ENCODE measurements around the gene TWIST2. TPM values are rescaled to one million over a fixed set of nuclear protein-coding genes. Genes with fewer than 3 reads are reported as not detected.

Gene TWIST2
- total RNA-seq, 6 donors from 2014 or later = 10.5 to 29.3 (median 23.4) TPM

DNA sequence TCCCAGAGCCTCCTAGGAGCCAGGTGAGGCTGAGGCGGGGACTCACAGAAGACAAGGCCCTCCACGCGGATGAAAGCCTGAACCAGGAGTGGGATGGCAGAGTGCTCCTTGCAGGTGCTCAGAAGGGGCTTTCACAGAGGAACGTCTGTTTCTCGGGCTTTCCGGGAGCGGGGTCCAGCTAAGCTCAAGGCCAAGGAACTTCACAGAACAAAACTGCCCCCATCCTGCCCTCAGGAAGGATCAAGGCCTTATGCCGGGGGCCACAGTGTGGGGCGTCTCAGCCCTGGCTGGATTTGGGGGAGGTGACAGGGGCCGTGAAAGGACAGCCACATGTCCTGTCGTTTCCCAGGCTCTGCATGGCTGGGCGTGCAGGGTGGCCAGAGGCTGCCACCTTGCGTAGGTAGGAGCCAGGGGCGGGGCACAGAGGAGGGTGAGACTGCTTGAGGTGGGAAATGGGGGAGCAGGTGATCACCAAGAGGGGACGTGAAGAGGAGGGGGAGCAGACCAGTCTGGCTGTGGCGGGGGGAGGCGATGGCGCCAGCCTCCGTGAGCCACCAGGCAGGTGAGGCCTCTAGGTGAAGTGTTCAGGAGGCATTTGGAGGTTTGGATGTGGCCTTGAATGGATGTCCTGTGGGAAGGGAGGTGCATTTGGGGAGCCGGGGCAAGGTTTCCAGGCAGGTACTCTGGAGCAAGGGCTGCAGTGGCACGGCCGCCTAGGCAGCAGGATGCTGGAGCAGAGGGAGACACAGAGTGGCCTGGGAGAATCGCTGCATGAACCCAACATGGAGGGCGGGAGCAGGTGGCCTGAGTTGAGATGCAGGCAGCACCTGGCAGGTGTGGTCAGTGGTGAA is 79.1 kb downstream of the TWIST2 start:
- DNase-seq = peak; percentile 15 to 63
- Histone ChIP-seq H3K36me3 (no peaks in the 10 kb centered on the region), H3K27me3 (no peaks in the 10 kb centered on the region), H3K4me3 (no peak overlapping the region), H3K4me1 (no peaks in the 10 kb centered on the region), H3K9me3 (no peaks in the 10 kb centered on the region), H3K27ac (no peak overlapping the region)
- TF ChIP-seq POLR2A (IDR thresholded peaks at IDR 0.05) = no peak
- TF ChIP-seq POLR2AphosphoS5 (IDR thresholded peaks at IDR 0.05) = no peak
- TF ChIP-seq EP300 (IDR thresholded peaks at IDR 0.05) = no peak
- TF ChIP-seq, protein P1, sequence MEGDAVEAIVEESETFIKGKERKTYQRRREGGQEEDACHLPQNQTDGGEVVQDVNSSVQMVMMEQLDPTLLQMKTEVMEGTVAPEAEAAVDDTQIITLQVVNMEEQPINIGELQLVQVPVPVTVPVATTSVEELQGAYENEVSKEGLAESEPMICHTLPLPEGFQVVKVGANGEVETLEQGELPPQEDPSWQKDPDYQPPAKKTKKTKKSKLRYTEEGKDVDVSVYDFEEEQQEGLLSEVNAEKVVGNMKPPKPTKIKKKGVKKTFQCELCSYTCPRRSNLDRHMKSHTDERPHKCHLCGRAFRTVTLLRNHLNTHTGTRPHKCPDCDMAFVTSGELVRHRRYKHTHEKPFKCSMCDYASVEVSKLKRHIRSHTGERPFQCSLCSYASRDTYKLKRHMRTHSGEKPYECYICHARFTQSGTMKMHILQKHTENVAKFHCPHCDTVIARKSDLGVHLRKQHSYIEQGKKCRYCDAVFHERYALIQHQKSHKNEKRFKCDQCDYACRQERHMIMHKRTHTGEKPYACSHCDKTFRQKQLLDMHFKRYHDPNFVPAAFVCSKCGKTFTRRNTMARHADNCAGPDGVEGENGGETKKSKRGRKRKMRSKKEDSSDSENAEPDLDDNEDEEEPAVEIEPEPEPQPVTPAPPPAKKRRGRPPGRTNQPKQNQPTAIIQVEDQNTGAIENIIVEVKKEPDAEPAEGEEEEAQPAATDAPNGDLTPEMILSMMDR (IDR thresholded peaks at IDR 0.05) = no peak
- ATAC-seq (ENCODE audit: low FRiP score in 2 of 2) = no peak
- 91% methylated on average over 21 to 24 of the region's 24 CpGs for WGBS, 2 donors

DNA sequence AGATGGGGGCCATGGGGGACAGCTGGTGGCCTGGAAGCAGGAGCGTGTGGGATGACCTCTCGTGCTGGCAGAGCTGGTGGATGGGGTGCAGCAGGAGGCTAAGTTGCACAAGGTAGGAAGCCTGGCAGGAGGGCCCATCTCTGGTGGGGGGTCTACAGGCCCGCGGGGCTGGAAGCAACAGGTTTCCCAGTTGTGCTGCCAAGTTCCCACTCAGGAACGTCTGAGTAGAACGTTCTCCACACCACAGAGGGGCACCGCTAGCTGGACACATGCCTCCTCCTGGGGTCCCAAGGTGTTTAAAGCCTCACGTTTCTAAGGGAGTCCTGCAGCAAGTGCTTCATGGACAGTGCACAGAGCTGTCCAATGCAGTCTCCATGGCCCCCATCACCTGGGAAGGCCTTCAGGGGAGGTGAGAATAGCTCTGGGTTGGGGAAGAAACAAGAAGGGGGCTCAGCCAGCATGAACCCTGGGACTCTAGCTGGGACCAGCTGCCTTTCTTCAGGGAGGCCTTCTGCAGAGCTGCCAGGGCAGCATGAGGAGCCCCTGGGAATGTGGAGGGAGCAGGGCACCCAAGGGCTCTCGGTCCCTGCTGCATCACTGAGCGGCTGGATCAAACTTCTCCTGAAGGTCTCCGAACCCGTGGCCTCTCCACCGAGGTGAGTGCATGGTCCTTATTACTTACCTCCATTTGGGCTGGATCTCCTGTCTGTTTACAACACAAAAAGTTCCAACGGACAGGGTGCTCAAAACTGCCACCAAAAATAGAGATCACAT is 80.0 kb downstream of the TWIST2 start:
- ATAC-seq (ENCODE audit: low FRiP score in 2 of 2) (no peak), DNase-seq (peak in 1 of 2 donors; percentile 15)
- no peak overlapping the region for H3K4me3 ChIP-seq
- H3K9me3 ChIP-seq = no peaks in the 10 kb centered on the region
- no peaks in the 10 kb centered on the region for H3K4me1 ChIP-seq
- TF ChIP-seq POLR2A (IDR thresholded peaks at IDR 0.05) (no peak), EP300 (IDR thresholded peaks at IDR 0.05) (no peak)
- 86 to 94% methylated on average over 8 to 14 of the region's 14 CpGs for WGBS, 2 donors
- no peaks in the 10 kb centered on the region for H3K36me3 ChIP-seq
- no peaks in the 10 kb centered on the region for H3K27me3 ChIP-seq
- H3K27ac ChIP-seq = no peak overlapping the region

DNA sequence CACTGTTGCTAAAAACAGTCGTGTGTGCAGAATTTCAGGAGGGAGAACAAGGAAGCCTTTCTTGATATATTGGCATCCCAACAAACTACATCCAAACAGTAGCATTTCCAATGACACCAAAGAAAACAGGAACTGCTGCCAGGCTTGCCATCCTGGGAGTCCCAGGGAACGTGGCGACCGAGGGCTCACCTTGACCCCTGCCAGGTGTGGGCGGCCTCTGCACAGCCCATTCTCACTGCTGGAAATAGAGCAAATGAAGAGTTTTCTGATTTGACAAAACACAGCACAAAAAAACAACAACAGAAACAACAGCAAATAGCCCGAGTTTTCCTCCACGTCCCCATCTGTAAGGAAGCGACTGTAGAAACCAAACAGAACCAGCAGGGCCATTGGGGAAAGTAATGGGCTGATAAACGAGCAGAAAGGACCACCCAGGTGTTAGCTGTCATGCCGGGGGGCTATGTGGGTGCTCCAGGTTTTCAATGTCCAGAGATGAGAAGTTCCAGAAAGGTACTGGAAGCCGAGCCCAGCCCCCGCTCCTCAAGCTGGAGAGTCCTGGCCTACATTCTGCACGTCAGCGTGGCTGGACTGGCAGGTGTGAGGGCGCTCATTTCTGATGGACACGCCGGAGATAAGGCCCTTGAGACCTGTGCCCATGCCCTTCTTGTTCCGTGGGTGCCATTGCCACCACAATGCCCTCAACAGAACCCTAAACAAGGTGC is 80.8 kb downstream of the TWIST2 start:
- peak in 1 of 2 donors; percentile 15 for ATAC-seq (ENCODE audit: low FRiP score in 2 of 2)
- H3K4me1 ChIP-seq = no peaks in the 10 kb centered on the region
- H3K27ac ChIP-seq = peak overlapping the region in 1 of 4 donors; percentile 27
- no peaks in the 10 kb centered on the region for H3K36me3 ChIP-seq
- peak in 1 of 2 donors; percentile 12 for DNase-seq
- H3K4me3 ChIP-seq = no peak overlapping the region
- no peaks in the 10 kb centered on the region for H3K27me3 ChIP-seq
- peaks cover 0 to 2% (median 0%) of the 10 kb centered on the region in 4 donors for H3K9me3 ChIP-seq
- WGBS, 2 donors = 83 to 86% methylated on average over 12 to 18 of the region's 18 CpGs
- TF ChIP-seq EP300 (IDR thresholded peaks at IDR 0.05) (no peak), POLR2A (IDR thresholded peaks at IDR 0.05) (no peak), POLR2AphosphoS5 (IDR thresholded peaks at IDR 0.05) (no peak)
- TF ChIP-seq, protein P1 (IDR thresholded peaks at IDR 0.05) = no peak

DNA sequence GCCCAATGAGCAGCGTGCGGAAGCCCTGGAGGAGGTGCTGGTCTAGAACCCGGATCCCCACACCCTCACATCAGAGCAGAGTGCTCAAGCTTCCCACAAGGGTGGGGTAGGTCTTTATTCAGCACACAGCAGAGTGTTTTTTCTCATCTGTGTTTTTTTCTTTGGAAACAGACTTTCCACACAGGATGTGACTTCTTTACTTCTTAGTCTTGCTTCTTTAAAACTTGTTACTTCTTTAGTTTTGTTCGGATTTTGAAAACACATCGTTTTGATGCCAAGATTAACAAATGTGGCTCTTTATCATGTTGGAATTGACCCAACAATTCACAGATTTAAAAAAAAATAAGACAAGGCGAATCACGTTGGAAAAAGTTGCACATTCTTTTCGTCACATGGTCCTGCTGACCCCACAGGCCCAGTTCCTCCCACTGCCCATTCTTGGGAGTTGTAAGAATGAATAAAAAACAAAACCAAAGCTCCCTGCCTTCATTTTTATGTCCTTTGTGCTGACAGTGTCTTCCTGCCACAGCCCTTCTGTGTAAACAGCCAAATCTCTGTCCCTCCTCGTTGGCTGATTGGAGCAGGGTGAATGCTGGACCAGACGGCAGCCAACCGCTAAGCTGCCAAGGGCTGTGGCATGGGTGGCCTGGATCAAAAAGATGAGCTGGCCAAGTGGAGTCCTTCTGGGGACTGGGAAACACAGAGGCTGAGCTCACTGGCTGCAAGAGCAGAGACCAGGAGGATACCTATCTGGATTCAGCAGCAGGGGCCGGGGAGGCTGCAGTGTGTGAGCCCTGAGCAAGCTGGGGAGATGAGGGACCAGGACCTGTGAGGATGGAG is 81.6 kb downstream of the TWIST2 start:
- 53 to 60% methylated on average over 12 of the region's 12 CpGs for WGBS, 2 donors
- Histone ChIP-seq H3K4me1 (no peaks in the 10 kb centered on the region), H3K36me3 (no peaks in the 10 kb centered on the region), H3K4me3 (no peak overlapping the region), H3K9me3 (peaks cover 0 to 8% (median 0%) of the 10 kb centered on the region in 4 donors), H3K27me3 (no peaks in the 10 kb centered on the region), H3K27ac (peak overlapping the region in 1 of 4 donors; percentile 54)
- DNase-seq (peak in 1 of 2 donors; percentile 22), ATAC-seq (ENCODE audit: low FRiP score in 2 of 2) (peak in 1 of 2 donors; percentile 81)
- TF ChIP-seq POLR2AphosphoS5 (IDR thresholded peaks at IDR 0.05) = no peak
- TF ChIP-seq EP300 (IDR thresholded peaks at IDR 0.05) = no peak
- no peak for TF ChIP-seq POLR2A (IDR thresholded peaks at IDR 0.05)
- TF ChIP-seq, protein P1 (IDR thresholded peaks at IDR 0.05) = no peak
